Frontal cortex (tissue), 4 donors: ENCODE data around the gene SP3. TPM values are rescaled to one million over a fixed set of nuclear protein-coding genes. Genes with fewer than 3 reads are reported as not detected.
"Not testable (repeated sequence)": the region's sequence is repeated elsewhere in the genome, so short reads cannot be mapped to it uniquely, and the experiment has no call there.

Source experiments
- DNase-seq, 2 donors: peaks; one replicate each; pipeline ENCODE4 v3.0.0; 2012; ENCODE audit warnings: low spot score in 2 of 2
- FAIRE-seq: peaks from 2 replicates; lab custom pipeline; 2012; peaks lifted over from hg19 to GRCh38; lab: Jason Lieb, UNC
- total RNA-seq: library from RNA; depleted of rRNA; stranded (reverse); fragments of >200 nt; gene quantifications from one replicate; pipeline ENCODE4 v1.2.3, GENCODE V29; 2014
- donor health status: control.
- donor health status: control.
- donor health status: control.

The SP3 gene
- total RNA-seq, 1 donor from 2014 or later: 159 TPM

GRCh38 chr2:173906626-173907025 lies 58.5 kb downstream of the SP3 start:
- DNase-seq (no peak), FAIRE-seq (no peak)

DNA sequence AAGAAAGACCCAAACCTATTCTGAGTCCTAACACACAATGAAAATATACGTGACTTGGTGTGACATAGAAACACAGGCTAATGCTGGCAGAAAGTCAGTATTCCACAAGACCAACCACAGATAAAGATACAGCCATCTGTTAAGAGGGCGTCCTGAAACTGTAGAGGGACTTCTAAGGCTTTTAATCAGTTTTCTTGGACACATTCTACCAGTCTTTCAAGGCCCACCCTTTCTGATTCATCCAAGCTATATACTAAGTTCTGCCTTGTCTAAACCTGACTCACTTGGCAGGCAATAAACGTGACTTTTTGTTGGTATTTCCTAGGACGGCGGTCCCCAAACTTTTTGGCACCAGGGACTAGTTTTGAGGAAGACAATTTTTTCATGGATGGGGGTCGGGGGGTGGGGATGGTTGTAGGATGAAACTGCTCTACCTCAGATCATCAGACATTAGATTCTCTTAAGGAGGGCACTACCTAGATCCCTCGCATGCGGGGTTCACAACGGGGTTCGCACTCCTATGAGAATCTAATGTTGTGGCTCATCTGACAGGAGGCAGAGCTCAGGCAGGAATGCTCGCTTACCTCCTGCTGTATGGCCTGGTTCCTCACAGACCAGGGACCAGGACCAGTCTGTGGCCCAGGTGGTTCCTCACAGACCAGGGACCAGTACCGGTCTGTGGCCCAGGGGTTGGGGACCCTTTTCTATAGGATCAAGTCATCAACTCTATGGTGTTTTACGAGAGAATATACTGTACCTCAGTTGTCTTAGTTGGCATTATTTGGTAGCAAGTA lies 61.4 kb downstream of the SP3 start:
- DNase-seq: no peak
- no peak for FAIRE-seq

GRCh38 chr2:173898996-173899395 lies 66.2 kb downstream of the SP3 start:
- DNase-seq: no peak
- FAIRE-seq: no peak

DNA sequence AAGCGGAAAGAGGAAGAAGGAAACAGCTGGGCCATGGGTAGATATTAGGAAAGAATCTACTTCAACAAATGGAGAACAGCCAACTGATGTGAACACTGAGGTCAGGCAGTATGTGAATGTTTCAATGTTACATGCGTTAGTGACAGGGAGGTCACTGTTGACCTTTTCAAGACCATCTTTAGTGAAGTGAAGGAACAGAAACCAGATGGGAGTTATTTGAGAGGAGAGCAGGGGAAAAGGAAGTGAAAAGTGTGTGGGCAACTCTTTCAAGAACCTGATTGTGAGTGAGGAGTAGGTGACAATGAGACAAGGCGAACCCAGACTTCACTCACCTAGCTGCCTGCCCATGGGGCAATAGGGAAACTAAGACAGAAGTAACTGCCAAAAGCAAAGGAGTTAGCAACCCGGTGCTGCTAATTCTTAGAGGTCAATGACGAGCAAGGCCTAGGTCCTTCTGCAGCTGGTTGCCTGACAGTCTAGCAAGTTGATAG lies 67.0 kb downstream of the SP3 start:
- no peak for DNase-seq
- FAIRE-seq: no peak

- no peak for DNase-seq
- FAIRE-seq: no peak
Observed at GRCh38 chr2:173896755-173897154, 68.4 kb downstream of the SP3 start.

GRCh38 chr2:173892341-173892740 lies 72.8 kb downstream of the SP3 start:
- no peak for FAIRE-seq

GRCh38 chr2:173891315-173892037 lies 73.7 kb downstream of the SP3 start:
- DNase-seq: no peak
- FAIRE-seq: no peak

More at GRCh38 chr2:173892341-173892740, 72.8 kb downstream of the SP3 start:
- DNase-seq: no peak

- DNase-seq, FAIRE-seq: not testable (repeated sequence)
Observed at GRCh38 chr2:173889464-173889863, 75.7 kb downstream of the SP3 start.

- FAIRE-seq: no peak
- no peak for DNase-seq
Observed at GRCh38 chr2:173886613-173887012, 78.6 kb downstream of the SP3 start.

DNA sequence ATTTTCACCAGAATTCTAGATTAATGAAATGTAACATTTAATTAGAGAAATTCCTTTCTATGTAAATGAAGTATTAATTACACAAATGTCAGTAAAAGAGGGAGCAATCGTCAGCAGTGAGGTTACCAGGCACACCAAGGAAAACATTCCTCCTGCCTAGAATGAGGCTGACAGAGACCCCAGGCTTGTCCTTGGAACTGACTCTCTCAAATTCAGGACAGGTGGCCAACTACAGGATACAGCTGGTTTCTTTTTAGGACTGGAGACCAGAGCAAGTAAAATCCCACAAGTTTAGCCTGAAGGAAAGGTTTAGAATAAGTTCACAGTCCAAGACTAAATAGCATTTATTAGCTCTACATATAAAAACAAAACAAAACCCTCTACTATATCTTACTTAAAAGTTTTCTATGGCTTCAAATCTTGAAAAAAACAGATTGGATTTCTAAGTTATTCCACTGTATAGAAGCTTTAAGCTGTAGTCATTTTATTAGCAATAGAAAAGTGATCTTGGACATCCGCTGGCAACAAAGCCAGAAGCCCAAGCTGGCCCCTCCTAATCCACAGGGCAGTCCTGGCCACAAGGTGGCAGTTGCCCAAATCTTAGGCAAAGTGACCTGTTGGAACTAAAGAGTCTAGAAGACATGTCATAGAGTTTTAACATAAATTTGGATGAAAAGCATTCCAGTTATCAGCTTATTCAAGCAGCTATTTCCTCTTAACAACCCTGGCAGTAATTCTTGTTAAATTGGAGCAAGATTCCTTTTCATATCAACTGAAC lies 81.0 kb downstream of the SP3 start:
- DNase-seq (no peak), FAIRE-seq (no peak)

DNA sequence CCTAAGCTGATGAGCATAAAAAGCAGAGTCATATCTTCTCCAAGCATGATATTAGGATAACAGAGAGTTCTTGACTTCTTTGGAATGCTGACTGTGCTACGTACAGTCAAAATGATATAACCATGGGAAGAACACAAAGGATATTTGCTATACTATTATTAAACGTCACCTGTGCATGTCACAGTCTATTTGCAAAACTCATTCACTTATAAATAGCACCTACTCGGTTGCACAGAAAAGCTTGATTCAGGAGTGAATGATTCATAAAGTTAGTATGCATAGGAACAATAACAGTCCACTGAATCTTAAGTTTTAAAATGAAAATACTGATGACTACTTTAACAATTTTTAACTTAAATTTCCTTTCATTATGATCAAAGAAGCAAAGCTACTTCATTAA lies 83.3 kb downstream of the SP3 start:
- DNase-seq: no peak
- FAIRE-seq: no peak

GRCh38 chr2:173881461-173881860 lies 83.7 kb downstream of the SP3 start:
- FAIRE-seq: no peak
- no peak for DNase-seq

DNA sequence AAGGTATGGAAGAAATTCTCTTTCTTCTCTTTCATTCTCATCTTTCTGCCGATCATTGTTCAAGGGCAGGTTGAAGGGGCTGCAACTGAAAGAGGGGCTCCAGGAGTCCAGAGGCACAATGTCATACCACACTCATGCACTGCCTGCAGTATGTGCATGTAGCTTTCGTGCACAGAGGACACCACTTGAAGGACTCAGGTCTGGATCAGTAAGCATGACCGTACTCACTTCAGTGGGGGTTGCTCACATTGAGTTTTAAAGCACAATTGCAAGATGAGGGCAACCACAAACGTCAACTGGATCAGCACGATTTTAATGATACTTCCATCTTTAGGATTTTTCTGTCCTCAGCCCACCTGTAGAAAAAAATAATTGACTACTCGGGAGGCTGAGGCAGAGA lies 84.6 kb downstream of the SP3 start:
- no peak for DNase-seq
- no peak for FAIRE-seq

- no peak for DNase-seq
Observed at GRCh38 chr2:173876833-173877413, 88.2 kb downstream of the SP3 start.

GRCh38 chr2:173874894-173875237 lies 90.3 kb downstream of the SP3 start:
- DNase-seq (no peak), FAIRE-seq (no peak)

More at GRCh38 chr2:173876833-173877413, 88.2 kb downstream of the SP3 start:
- FAIRE-seq: no peak

DNA sequence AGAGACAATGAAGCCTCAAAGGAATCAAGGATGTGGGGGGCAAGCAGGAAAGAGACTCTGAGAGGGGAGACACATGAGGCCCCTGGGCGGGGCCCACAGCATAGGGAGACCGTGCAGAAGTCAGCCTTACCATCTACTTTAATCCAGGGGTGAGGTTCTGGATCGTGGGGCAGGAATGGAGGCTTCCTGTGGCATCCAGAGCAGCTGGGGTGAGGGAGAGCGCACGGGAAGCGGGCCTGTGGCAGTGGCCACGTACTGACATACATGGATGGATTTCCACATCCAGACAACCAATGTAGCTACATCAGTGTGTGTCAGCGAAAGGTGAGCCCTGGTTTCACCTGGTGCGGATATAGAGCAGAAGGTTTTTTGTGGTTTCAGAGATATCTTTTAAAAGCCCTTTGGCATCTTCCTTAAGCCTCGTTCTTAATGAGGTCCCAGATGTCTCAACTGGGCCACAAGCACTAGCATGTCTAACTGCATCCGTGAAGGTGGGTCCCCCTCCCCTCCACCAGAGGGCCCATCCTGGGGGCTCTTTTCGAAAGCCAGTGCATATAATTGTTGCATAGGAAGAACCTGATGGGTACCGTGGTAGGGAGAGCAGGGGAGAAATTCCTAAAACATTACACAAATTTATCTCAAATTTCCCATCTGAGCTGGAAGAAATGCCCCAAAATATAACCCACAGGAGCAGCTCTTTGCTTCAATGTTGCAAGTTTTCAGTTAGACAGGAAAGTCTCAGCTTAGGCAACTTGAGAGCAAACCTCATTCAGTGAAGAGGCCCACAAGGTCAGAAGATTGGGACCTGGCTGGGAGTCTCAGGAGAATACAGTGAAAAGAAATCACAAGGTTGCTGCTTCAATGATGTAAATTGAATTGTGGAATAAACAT lies 90.9 kb downstream of the SP3 start:
- FAIRE-seq: no peak
- no peak for DNase-seq

DNA sequence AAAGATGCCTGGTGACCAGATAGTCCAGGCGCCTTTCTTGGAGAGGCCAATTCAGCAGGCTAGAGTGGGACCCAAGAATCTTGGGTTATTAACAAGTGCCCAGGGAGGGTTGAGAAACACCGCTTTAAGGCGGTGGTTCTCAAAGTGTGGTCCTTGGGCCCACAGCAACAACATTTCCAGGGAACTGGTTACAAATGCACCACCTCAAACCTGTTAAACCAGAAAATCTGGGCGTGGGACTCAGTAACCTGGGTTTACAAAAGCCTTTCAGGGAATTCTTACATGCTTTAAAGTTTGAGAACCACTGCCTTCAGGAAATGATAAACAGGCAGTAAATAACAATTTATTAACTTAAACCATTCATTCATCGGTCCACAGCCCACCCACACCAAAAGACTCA lies 92.5 kb downstream of the SP3 start:
- no peak for FAIRE-seq

DNA sequence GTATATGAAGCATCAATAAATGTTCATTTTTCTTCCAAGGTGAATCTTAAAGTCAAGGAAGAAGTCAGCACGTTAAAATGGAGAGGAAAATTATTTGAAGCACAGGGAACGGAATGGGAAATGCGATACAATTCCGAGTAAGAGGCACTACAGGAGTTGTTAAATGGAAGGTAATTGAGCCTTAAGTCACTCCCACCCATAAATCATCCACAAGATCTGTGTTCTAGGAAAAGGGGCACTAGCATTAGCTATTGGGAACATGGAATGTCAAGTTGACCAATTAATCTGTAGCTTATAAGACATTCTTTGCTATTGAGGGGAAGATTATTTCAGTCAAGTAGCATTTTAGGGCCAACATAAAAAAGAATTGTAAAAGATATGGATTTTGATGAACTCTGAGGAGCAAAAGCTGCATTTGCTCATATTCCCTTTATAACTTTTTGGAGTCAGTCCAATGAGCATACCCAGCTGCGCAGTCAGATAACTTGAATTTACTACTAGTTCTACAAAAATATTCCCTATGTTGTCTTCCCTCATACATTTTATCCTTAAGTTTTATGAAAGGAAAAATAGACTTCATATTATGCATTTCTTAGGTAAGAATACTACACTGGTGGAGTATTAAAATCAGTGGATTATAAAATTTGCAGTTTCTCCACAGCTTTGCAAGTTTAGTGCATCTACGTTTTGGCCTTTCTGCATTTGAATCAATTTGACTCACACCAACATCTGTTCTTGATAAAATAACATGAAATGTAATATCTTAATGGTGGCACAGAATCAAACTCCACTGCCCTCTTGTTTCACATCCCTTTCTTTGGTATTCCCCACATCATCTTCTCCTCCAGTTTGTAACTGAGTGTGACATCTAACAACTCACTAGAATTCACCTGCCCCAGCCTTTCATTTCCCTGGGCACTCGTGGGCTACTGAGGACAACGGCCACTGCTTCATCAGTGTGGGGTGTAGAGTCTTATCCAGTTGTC lies 95.6 kb downstream of the SP3 start:
- no peak for FAIRE-seq
- DNase-seq: no peak

More for the DNA sequence above, 92.5 kb downstream of the SP3 start:
- no peak for DNase-seq
